H9 (cell line): Measurements from ENCODE around the gene LYZL4. TPM values are rescaled to one million over a fixed set of nuclear protein-coding genes. Genes with fewer than 3 reads are reported as not detected.

ENCODE experiments used
- DNase-seq: peaks from one replicate; pipeline ENCODE4 v3.0.0-alpha.2; 2017
- H2AFZ ChIP-seq: one replicate; pipeline ENCODE4 v1.6.1; 2013; ENCODE audit warnings: mild to moderate bottlenecking, low read length, control low read depth, moderate library complexity
- H2AK5ac ChIP-seq: 2 replicates; pipeline ENCODE4 v1.6.1; 2013; ENCODE audit warnings: low read length, control low read depth, mixed read lengths; ENCODE audit not compliant: insufficient read length
- H2BK120ac ChIP-seq: one replicate; pipeline ENCODE4 v1.6.1; 2013; ENCODE audit warnings: low read depth, mild to moderate bottlenecking, low read length, control low read depth, inconsistent platforms; ENCODE audit not compliant: poor library complexity, severe bottlenecking
- H2BK12ac ChIP-seq: 2 replicates; pipeline ENCODE4 v1.6.1; 2013; ENCODE audit warnings: low read length, control low read depth, mixed read lengths, low read depth; ENCODE audit not compliant: insufficient read length
- H2BK15ac ChIP-seq: 2 replicates; pipeline ENCODE4 v1.6.1; 2013; ENCODE audit warnings: low read depth, low read length, control low read depth
- H2BK20ac ChIP-seq: one replicate; pipeline ENCODE4 v1.6.1; 2013; ENCODE audit warnings: low read depth, mild to moderate bottlenecking, low read length, control low read depth, inconsistent platforms; ENCODE audit not compliant: poor library complexity, severe bottlenecking
- H2BK5ac ChIP-seq: 2 replicates; pipeline ENCODE4 v1.6.1; 2013; ENCODE audit warnings: low read length, control low read depth, mixed read lengths; ENCODE audit not compliant: insufficient read length
- H3K14ac ChIP-seq: 2 replicates; pipeline ENCODE4 v1.6.1; 2013; ENCODE audit warnings: low read length, control low read depth; ENCODE audit not compliant: insufficient read depth
- H3K18ac ChIP-seq: 2 replicates; pipeline ENCODE4 v1.6.1; 2013; ENCODE audit warnings: low read depth, mild to moderate bottlenecking, mixed read lengths, low read length, control low read depth; ENCODE audit not compliant: insufficient read length
- H3K23ac ChIP-seq: 2 replicates; pipeline ENCODE4 v1.6.1; 2013; ENCODE audit warnings: low read length, control low read depth, mixed read lengths, low read depth; ENCODE audit not compliant: insufficient read length
- H3K23me2 ChIP-seq: 2 replicates; pipeline ENCODE4 v1.6.1; 2013; ENCODE audit warnings: low read depth, mild to moderate bottlenecking, mixed read lengths, low read length, control low read depth; ENCODE audit not compliant: insufficient read length, poor library complexity, severe bottlenecking
- H3K27ac ChIP-seq: 2 replicates; pipeline ENCODE4 v1.5.1; 2013; ENCODE audit warnings: low read length, control low read depth, mixed read lengths, low read depth; ENCODE audit not compliant: insufficient read length
- H3K27me3 ChIP-seq: 2 replicates; pipeline ENCODE4 v1.6.1; 2013; ENCODE audit warnings: low read length, control low read depth, inconsistent platforms; ENCODE audit not compliant: insufficient read depth
- H3K4ac ChIP-seq: 2 replicates; pipeline ENCODE4 v1.6.1; 2013; ENCODE audit warnings: low read depth, mild to moderate bottlenecking, control low read depth, inconsistent platforms, low read length, moderate library complexity
- H3K4me1 ChIP-seq: 2 replicates; pipeline ENCODE4 v1.6.1; 2013; ENCODE audit warnings: low read length, control low read depth, inconsistent platforms; ENCODE audit not compliant: insufficient read depth
- H3K4me2 ChIP-seq: 2 replicates; pipeline ENCODE4 v1.6.1; 2013; ENCODE audit warnings: low read length, control low read depth, mixed read lengths; ENCODE audit not compliant: insufficient read length, insufficient read depth
- H3K56ac ChIP-seq: 2 replicates; pipeline ENCODE4 v1.6.1; 2013; ENCODE audit warnings: low read depth, mild to moderate bottlenecking, mixed read lengths, low read length, control low read depth; ENCODE audit not compliant: insufficient read length
- H3K79me1 ChIP-seq: 2 replicates; pipeline ENCODE4 v1.6.1; 2013; ENCODE audit warnings: low read depth, mild to moderate bottlenecking, moderate library complexity, low read length, control low read depth, inconsistent platforms; ENCODE audit not compliant: insufficient read depth, poor library complexity, severe bottlenecking
- H3K79me2 ChIP-seq: 2 replicates; pipeline ENCODE4 v1.6.1; 2013; ENCODE audit warnings: low read length, control low read depth, inconsistent platforms; ENCODE audit not compliant: insufficient read depth
- H3K9ac ChIP-seq: 2 replicates; pipeline ENCODE4 v1.6.1; 2013; ENCODE audit warnings: low read length, control low read depth, mixed read lengths; ENCODE audit not compliant: insufficient read length; ENCODE audit errors: extremely low read depth
- H3K9me3 ChIP-seq: one replicate; pipeline ENCODE4 v1.6.1; 2013; ENCODE audit warnings: low read depth, low read length, inconsistent platforms; ENCODE audit not compliant: control insufficient read depth
- H3T11ph ChIP-seq: one replicate; pipeline ENCODE4 v1.6.1; 2013; ENCODE audit warnings: mild to moderate bottlenecking, low read length, control low read depth, inconsistent platforms
- H4K20me1 ChIP-seq: one replicate; pipeline ENCODE4 v1.6.1; 2013; ENCODE audit not compliant: control insufficient read depth, insufficient read length, insufficient read depth
- H4K5ac ChIP-seq: 2 replicates; pipeline ENCODE4 v1.6.1; 2013; ENCODE audit warnings: low read depth, mild to moderate bottlenecking, mixed read lengths, low read length, control low read depth; ENCODE audit not compliant: insufficient read length
- H4K8ac ChIP-seq: replicated peaks from 2 replicates; pipeline ENCODE4 v1.6.1; 2013; ENCODE audit warnings: low read length, control low read depth, mixed read lengths, low read depth; ENCODE audit not compliant: insufficient read length
- H4K91ac ChIP-seq: 2 replicates; pipeline ENCODE4 v1.6.1; 2013; ENCODE audit warnings: low read depth, mild to moderate bottlenecking, moderate library complexity, mixed read lengths, low read length, control low read depth; ENCODE audit not compliant: insufficient read length
- H3K27ac Mint-ChIP-seq, 3 experiments: 2 replicates in 2 of 3; 3 replicates in 1 of 3; pipeline ENCODE4 v1.8.0; 2020 to 2021; ENCODE audit warnings: mixed read lengths in 3 of 3, mild to moderate bottlenecking in 1 of 3, moderate library complexity in 1 of 3
- H3K27me3 Mint-ChIP-seq: 2 replicates; pipeline ENCODE4 v1.8.0; 2021; ENCODE audit warnings: low read depth, mild to moderate bottlenecking, moderate library complexity, mixed read lengths
- H3K36me3 Mint-ChIP-seq, 3 experiments: 2 replicates in 2 of 3; 3 replicates in 1 of 3; pipeline ENCODE4 v1.8.0; 2020 to 2021; ENCODE audit warnings: low read depth in 3 of 3, mixed read lengths in 3 of 3; ENCODE audit not compliant: insufficient read depth in 1 of 3
- H3K4me1 Mint-ChIP-seq, 2 experiments: 2 replicates each; pipeline ENCODE4 v1.8.0; 2020; ENCODE audit warnings: mixed read lengths in 2 of 2
- H3K4me3 Mint-ChIP-seq, 2 experiments: 2 replicates in 1 of 2; 3 replicates in 1 of 2; pipeline ENCODE4 v1.8.0; 2020 to 2021; ENCODE audit warnings: mild to moderate bottlenecking in 2 of 2, mixed read lengths in 2 of 2, moderate library complexity in 1 of 2
- H3K9me3 Mint-ChIP-seq, 2 experiments: 2 replicates in 1 of 2; 3 replicates in 1 of 2; pipeline ENCODE4 v1.8.0; 2020; ENCODE audit warnings: mild to moderate bottlenecking in 2 of 2, mixed read lengths in 2 of 2, moderate library complexity in 1 of 2
- CTCF ChIP-seq: fragments of 200-600 bp; sonication (generic); conservative IDR thresholded peaks from 3 replicates; pipeline ENCODE4 v1.8.0; 2021; ENCODE audit warnings: antibody characterized with exemption, mild to moderate bottlenecking
- WGBS: extraction: QIAGEN DNeasy Blood & Tissue Kit; methylation state at CpG from one replicate; pipeline ENCODE4 v1.1.7; 2013; ENCODE audit warnings: missing lambda C conversion rate, low lambda C conversion rate, mixed read lengths; ENCODE audit not compliant: insufficient read length; ENCODE audit errors: extremely low coverage; 5-methylcytosine and 5-hydroxymethylcytosine counted together
- total RNA-seq: library from RNA; stranded (reverse); gene quantifications from 2 replicates; pipeline ENCODE4 v1.2.1, GENCODE V29; 2021

LYZL4 gene
- total RNA-seq, 1 experiment from 2014 or later, result not detected

GRCh38 chr3:42411429-42411828 lies 1.0 kb upstream of the LYZL4 start:
- Histone ChIP-seq H4K20me1 (no peaks in the 10 kb centered on the region), H3K9me3 (no peaks in the 10 kb centered on the region), H3T11ph (no peak overlapping the region)

More at GRCh38 chr3:42411429-42411828, 1.0 kb upstream of the LYZL4 start:
- Mint-ChIP-seq H3K4me1 (peaks cover 10 to 11% of the 10 kb centered on the region in 2 experiments), H3K9me3 (no peaks in the 10 kb centered on the region), H3K36me3 (no peaks in the 10 kb centered on the region; a peak in 1 of 7 replicates), H3K27ac (no peak overlapping the region), H3K27me3 (no peaks in the 10 kb centered on the region; the same call in 1 of the 2 replicates), H3K4me3 (no peak overlapping the region)
- Histone ChIP-seq H3K27ac (no peak overlapping the region), H2BK12ac (no peak overlapping the region), H3K4me2 (no peak overlapping the region), H4K5ac (no peak overlapping the region), H3K79me1 (no peaks in the 10 kb centered on the region), H4K91ac (no peak overlapping the region), H3K79me2 (no peaks in the 10 kb centered on the region), H2AK5ac (no peak overlapping the region), H3K4me1 (no peaks in the 10 kb centered on the region), H2BK120ac (no peak overlapping the region), H3K14ac (no peak overlapping the region), H2BK15ac (no peak overlapping the region), H4K8ac (no peak overlapping the region), H2BK5ac (no peak overlapping the region), H3K56ac (no peak overlapping the region), H2BK20ac (no peak overlapping the region), H3K23ac (no peak overlapping the region), H2AFZ (no peak overlapping the region), H3K18ac (no peak overlapping the region), H3K27me3 (no peaks in the 10 kb centered on the region), H3K4ac (no peak overlapping the region), H3K23me2 (no peaks in the 10 kb centered on the region), H3K9ac (no peak overlapping the region)
- no CpG with 5 or more reads among the region's 1 CpG for WGBS
- TF ChIP-seq CTCF, result no peak
- DNase-seq, result no peak
